Stimulated activated CD8-positive, alpha-beta memory T cell treated with anti-CD3 and anti-CD28 coated beads, Interleukin-7, amount 100 ng/mL, for 24 hours (primary cell): ENCODE data around the gene CEBPZ.
A peak's percentile ranks its signal among the peaks of the same experiment; 100 is the strongest.

Experiments
- DNase-seq: peaks from one replicate; pipeline ENCODE4 v3.0.0-alpha.2; 2020; ENCODE audit warnings: low read depth

The CEBPZ gene

GRCh38 chr2:37180640-37181039 lies 50.8 kb downstream of the CEBPZ start:
- no peak for DNase-seq

- no peak for DNase-seq
Measured at GRCh38 chr2:37180006-37180639, 51.3 kb downstream of the CEBPZ start.

- no peak for DNase-seq
Measured at GRCh38 chr2:37173741-37174140, 57.7 kb downstream of the CEBPZ start.

GRCh38 chr2:37171624-37171950 lies 59.8 kb downstream of the CEBPZ start:
- no peak for DNase-seq

GRCh38 chr2:37168217-37168981 lies 63.0 kb downstream of the CEBPZ start:
- no peak for DNase-seq

- no peak for DNase-seq
Measured at GRCh38 chr2:37167636-37168180, 63.7 kb downstream of the CEBPZ start.

- no peak for DNase-seq
Measured at GRCh38 chr2:37164757-37165156, 66.6 kb downstream of the CEBPZ start.

GRCh38 chr2:37156857-37157714 lies 74.3 kb downstream of the CEBPZ start, which contains the start of gene EIF2AK2:
Gene EIF2AK2 (minus strand): TSS chr2:37156980. CDS start chr2:37147806, 9,174 bp downstream.
- DNase-seq, result peak; percentile 46

- no peak for DNase-seq
Measured at GRCh38 chr2:37156071-37156856, 75.1 kb downstream of the CEBPZ start.

- no peak for DNase-seq
Measured at GRCh38 chr2:37154785-37155184, 76.6 kb downstream of the CEBPZ start.

- no peak for DNase-seq
Measured at GRCh38 chr2:37153224-37153623, 78.2 kb downstream of the CEBPZ start.
